ENCODE data around the gene FKBP7. TPM values are rescaled to one million over a fixed set of nuclear protein-coding genes. Genes with fewer than 3 reads are reported as not detected.

Gene FKBP7
- total RNA-seq, 1 donor from 2014 or later = 49.9 TPM

DNA sequence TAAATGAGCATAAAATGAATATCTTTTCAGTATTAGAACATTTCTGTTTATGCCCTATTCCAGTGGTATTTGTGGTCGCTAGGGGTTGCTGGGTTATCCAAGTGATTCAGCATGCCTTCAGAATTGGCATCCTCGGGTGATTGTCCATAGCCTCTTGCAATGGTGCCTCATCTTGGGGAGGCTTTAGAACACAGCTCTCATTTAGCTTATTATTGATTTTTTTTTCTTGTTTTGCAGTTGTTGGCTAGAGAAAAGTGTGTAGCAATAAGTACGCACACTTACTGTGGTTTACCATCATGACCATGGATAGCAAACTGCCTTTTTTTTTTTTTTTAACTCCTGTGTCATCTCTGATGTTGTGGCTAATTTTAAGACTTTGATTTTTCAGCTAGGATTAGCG, 35.5 kb upstream of the FKBP7 start:
- Mint-ChIP-seq H3K36me3 (ENCODE audit: unreplicated experiment) (peaks cover 23% of the 10 kb centered on the region), H3K4me1 (ENCODE audit: unreplicated experiment) (no peaks in the 10 kb centered on the region), H3K4me3 (ENCODE audit: unreplicated experiment) (no peak overlapping the region), H3K9me3 (ENCODE audit: unreplicated experiment) (no peaks in the 10 kb centered on the region), H3K27ac (ENCODE audit: unreplicated experiment) (no peak overlapping the region), H3K27me3 (ENCODE audit: unreplicated experiment) (no peaks in the 10 kb centered on the region)
- DNase-seq (ENCODE audit: extremely low spot score, unreplicated experiment) = no peak
- TF ChIP-seq, protein P1, sequence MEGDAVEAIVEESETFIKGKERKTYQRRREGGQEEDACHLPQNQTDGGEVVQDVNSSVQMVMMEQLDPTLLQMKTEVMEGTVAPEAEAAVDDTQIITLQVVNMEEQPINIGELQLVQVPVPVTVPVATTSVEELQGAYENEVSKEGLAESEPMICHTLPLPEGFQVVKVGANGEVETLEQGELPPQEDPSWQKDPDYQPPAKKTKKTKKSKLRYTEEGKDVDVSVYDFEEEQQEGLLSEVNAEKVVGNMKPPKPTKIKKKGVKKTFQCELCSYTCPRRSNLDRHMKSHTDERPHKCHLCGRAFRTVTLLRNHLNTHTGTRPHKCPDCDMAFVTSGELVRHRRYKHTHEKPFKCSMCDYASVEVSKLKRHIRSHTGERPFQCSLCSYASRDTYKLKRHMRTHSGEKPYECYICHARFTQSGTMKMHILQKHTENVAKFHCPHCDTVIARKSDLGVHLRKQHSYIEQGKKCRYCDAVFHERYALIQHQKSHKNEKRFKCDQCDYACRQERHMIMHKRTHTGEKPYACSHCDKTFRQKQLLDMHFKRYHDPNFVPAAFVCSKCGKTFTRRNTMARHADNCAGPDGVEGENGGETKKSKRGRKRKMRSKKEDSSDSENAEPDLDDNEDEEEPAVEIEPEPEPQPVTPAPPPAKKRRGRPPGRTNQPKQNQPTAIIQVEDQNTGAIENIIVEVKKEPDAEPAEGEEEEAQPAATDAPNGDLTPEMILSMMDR (IDR thresholded peaks at IDR 0.05) = no peak

DNA sequence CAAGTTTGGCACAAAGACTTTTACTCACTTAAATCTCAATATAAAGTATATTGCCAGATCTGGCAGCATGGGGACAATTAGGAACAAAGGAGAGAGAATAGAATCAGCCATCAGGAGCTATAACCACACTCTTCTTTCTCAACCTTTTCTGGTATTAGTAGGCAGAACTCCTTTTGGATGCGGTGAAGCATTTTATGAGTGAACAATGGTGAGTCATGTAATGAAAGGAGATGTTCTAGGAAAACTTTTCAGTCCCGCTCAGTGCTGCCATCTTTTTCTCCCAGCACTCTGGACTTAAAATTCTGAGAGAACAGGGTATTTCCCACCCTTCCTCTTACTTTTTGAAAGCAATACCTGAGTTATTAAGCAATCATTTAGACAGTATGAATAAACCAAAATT, 34.1 kb upstream of the FKBP7 start:
- no peaks in the 10 kb centered on the region for H3K4me1 Mint-ChIP-seq (ENCODE audit: unreplicated experiment)
- DNase-seq (ENCODE audit: extremely low spot score, unreplicated experiment) = no peak
- H3K4me3 Mint-ChIP-seq (ENCODE audit: unreplicated experiment) = no peak overlapping the region
- H3K36me3 Mint-ChIP-seq (ENCODE audit: unreplicated experiment) = peaks cover 23% of the 10 kb centered on the region
- no peak overlapping the region for H3K27ac Mint-ChIP-seq (ENCODE audit: unreplicated experiment)
- no peaks in the 10 kb centered on the region for H3K9me3 Mint-ChIP-seq (ENCODE audit: unreplicated experiment)
- H3K27me3 Mint-ChIP-seq (ENCODE audit: unreplicated experiment) = no peaks in the 10 kb centered on the region
- TF ChIP-seq, protein P1 (IDR thresholded peaks at IDR 0.05) = no peak

DNA sequence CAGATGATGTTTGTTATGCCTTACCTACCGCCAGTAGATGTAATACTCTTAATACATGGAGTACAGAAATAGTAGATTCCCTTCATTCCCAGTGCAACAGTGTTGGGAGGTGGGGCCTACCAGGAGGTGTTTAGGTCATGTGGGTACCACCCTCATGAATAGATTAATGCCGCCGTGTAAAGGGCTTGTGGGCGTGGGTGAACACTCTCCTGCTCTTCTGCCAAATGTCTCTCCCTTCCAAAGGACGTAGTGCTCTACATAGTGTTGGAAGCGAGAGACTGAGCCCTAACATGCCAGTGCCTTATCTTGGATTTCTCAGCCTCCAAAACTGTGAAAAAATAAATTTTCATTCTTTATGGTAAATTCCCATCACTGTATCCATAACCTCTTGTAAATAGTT, 32.0 kb upstream of the FKBP7 start:
- Mint-ChIP-seq H3K27ac (ENCODE audit: unreplicated experiment) (no peak overlapping the region), H3K4me3 (ENCODE audit: unreplicated experiment) (no peak overlapping the region), H3K4me1 (ENCODE audit: unreplicated experiment) (no peaks in the 10 kb centered on the region), H3K9me3 (ENCODE audit: unreplicated experiment) (no peaks in the 10 kb centered on the region), H3K36me3 (ENCODE audit: unreplicated experiment) (peaks cover 27% of the 10 kb centered on the region), H3K27me3 (ENCODE audit: unreplicated experiment) (no peaks in the 10 kb centered on the region)
- TF ChIP-seq, protein P1 (IDR thresholded peaks at IDR 0.05) = no peak
- DNase-seq (ENCODE audit: extremely low spot score, unreplicated experiment) = no peak

DNA sequence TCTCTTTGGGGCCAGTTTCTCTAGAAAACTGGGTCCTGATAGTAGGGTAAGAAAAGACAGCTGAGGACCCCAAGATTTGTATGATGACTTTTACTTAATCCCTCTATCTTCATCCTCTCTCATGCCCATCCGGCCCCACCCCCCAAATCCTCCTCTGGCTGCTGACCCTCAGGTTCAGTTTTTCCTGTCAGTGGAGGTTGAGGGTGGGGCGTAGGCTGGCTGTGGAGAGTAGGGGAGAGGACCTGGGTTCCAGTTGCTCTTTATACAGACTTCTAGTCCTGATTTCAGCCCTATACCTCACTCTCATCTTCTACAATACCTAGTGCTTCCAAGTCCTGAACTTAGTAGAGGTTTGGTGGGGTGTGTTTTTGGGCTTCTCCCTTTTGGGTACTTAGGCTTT, 30.2 kb upstream of the FKBP7 start:
- Mint-ChIP-seq H3K4me3 (ENCODE audit: unreplicated experiment) (no peak overlapping the region), H3K27ac (ENCODE audit: unreplicated experiment) (no peak overlapping the region), H3K27me3 (ENCODE audit: unreplicated experiment) (no peaks in the 10 kb centered on the region), H3K9me3 (ENCODE audit: unreplicated experiment) (no peaks in the 10 kb centered on the region), H3K4me1 (ENCODE audit: unreplicated experiment) (no peaks in the 10 kb centered on the region), H3K36me3 (ENCODE audit: unreplicated experiment) (peaks cover 29% of the 10 kb centered on the region)
- no peak for DNase-seq (ENCODE audit: extremely low spot score, unreplicated experiment)
- TF ChIP-seq, protein P1 (IDR thresholded peaks at IDR 0.05) = no peak

GRCh38 chr2:178506949-178507348, 28.5 kb upstream of the FKBP7 start:
- DNase-seq (ENCODE audit: extremely low spot score, unreplicated experiment) = no peak
- no peaks in the 10 kb centered on the region for H3K27me3 Mint-ChIP-seq (ENCODE audit: unreplicated experiment)
- peaks cover 37% of the 10 kb centered on the region for H3K36me3 Mint-ChIP-seq (ENCODE audit: unreplicated experiment)
- no peak overlapping the region for H3K4me3 Mint-ChIP-seq (ENCODE audit: unreplicated experiment)
- TF ChIP-seq, protein P1 (IDR thresholded peaks at IDR 0.05) = no peak
- no peaks in the 10 kb centered on the region for H3K4me1 Mint-ChIP-seq (ENCODE audit: unreplicated experiment)
- H3K9me3 Mint-ChIP-seq (ENCODE audit: unreplicated experiment) = no peaks in the 10 kb centered on the region
- no peak overlapping the region for H3K27ac Mint-ChIP-seq (ENCODE audit: unreplicated experiment)

All from osteocyte (in vitro differentiated cells).